ENCODE data around the gene CDH13. TPM values are rescaled to one million over a fixed set of nuclear protein-coding genes. Genes with fewer than 3 reads are reported as not detected.

CDH13 gene
- total RNA-seq, 3 donors from 2014 or later: 4.9 to 11.2 (median 9.8) TPM

DNA sequence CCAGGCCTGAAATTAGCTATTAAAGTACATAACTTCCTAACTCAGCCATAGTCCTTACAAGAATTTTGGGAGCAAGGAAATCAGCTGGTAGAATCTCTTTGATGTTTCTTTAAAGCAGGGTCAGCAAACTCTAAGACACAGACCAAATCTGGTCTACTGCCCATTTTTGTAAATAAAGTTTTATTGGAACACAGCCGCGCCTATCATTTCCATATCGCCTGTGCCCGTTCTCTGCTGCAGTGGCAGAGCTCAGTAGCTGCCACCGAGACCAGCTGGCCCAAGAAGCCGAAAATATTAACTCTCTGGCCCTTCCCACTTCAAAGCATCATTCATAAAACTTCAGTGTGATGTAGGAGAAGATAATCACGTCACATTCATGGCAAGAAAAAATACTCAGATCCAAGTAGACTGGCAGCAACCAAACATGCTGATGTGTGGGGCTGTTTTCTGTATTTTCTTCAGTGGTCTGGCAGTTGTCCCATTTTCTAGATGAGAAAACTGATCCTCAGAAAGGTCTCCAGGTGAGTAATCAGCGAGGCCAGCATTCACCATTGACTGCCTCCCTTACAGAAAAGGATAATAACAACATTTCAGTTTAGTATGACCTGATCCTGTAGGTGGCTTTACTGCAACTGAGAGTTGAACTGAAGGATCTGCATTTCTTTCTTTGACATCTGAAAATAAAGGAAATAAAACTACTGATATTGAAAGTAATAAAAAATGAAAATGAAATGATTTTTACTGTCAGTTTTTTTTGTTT lies 1163.1 kb downstream of the CDH13 start:
- H3K9me3 ChIP-seq: no peaks in the 10 kb centered on the region
- TF ChIP-seq, protein P1, sequence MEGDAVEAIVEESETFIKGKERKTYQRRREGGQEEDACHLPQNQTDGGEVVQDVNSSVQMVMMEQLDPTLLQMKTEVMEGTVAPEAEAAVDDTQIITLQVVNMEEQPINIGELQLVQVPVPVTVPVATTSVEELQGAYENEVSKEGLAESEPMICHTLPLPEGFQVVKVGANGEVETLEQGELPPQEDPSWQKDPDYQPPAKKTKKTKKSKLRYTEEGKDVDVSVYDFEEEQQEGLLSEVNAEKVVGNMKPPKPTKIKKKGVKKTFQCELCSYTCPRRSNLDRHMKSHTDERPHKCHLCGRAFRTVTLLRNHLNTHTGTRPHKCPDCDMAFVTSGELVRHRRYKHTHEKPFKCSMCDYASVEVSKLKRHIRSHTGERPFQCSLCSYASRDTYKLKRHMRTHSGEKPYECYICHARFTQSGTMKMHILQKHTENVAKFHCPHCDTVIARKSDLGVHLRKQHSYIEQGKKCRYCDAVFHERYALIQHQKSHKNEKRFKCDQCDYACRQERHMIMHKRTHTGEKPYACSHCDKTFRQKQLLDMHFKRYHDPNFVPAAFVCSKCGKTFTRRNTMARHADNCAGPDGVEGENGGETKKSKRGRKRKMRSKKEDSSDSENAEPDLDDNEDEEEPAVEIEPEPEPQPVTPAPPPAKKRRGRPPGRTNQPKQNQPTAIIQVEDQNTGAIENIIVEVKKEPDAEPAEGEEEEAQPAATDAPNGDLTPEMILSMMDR (IDR thresholded peaks at IDR 0.05): no peak
- no peak for DNase-seq
- ATAC-seq: no peak
- no peaks in the 10 kb centered on the region for H3K4me1 ChIP-seq (ENCODE audit: low read depth)
- H3K4me3 ChIP-seq: no peak overlapping the region
- H3K36me3 ChIP-seq (ENCODE audit: low read depth): no peaks in the 10 kb centered on the region
- intact Hi-C loops (cut with DNase I, micrococcal nuclease): no loop called here

- H3K36me3 ChIP-seq (ENCODE audit: low read depth): no peaks in the 10 kb centered on the region
- no peak overlapping the region for H3K4me3 ChIP-seq
- intact Hi-C loops (cut with DNase I, micrococcal nuclease): no loop called here
- no peaks in the 10 kb centered on the region for H3K4me1 ChIP-seq (ENCODE audit: low read depth)
- DNase-seq (no peak), ATAC-seq (no peak)
- TF ChIP-seq, protein P1 (IDR thresholded peaks at IDR 0.05): no peak
- H3K9me3 ChIP-seq: no peaks in the 10 kb centered on the region
These were observed 1165.1 kb downstream of the CDH13 start for GRCh38 chr16:83791916-83792315.

DNA sequence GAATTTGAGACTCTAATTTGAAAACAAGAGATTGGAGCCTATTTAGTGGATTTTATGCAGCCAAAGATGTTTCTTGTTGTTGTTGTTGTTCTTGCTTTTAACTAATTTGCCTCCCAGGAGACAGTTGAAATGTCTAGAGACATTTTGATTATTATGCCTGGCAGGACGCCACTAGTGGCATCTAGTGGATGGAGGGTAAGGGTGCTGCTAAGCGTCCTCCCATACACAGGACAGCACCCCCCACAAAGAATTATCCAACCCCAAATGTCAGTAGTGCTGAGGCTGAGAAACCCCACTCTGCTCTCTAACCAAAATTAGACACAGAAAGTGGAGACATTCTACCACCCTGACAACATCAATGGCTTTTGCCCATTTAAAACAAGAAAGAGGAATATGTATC lies 1165.6 kb downstream of the CDH13 start:
- intact Hi-C loops (cut with DNase I, micrococcal nuclease): no loop called here

DNA sequence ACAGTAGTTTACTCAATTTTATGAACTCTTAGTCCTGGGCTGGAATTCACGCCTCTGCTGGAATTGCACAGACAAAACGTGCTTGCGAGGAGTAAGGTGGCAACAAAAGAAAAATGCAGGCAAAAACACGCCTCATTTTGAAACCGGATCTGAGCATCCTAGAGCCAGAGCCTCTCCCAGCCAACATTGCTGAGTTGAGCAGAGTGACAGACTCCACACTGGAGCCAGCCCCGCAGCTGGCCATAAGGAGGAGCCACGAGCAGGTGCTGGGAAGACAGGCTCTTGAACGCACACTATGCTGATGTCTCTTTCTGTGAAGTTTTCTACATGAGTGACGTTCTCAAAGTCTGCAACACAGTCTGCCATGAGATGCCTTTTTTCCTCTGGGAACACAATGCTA lies 1166.4 kb downstream of the CDH13 start:
- ATAC-seq: no peak

More for the DNA sequence above, 1165.6 kb downstream of the CDH13 start:
- no peak for ATAC-seq
- Histone ChIP-seq H3K9me3 (no peaks in the 10 kb centered on the region), H3K4me3 (no peak overlapping the region), H3K4me1 (ENCODE audit: low read depth) (no peaks in the 10 kb centered on the region), H3K36me3 (ENCODE audit: low read depth) (no peaks in the 10 kb centered on the region)
- TF ChIP-seq, protein P1 (IDR thresholded peaks at IDR 0.05): no peak
- no peak for DNase-seq

DNA sequence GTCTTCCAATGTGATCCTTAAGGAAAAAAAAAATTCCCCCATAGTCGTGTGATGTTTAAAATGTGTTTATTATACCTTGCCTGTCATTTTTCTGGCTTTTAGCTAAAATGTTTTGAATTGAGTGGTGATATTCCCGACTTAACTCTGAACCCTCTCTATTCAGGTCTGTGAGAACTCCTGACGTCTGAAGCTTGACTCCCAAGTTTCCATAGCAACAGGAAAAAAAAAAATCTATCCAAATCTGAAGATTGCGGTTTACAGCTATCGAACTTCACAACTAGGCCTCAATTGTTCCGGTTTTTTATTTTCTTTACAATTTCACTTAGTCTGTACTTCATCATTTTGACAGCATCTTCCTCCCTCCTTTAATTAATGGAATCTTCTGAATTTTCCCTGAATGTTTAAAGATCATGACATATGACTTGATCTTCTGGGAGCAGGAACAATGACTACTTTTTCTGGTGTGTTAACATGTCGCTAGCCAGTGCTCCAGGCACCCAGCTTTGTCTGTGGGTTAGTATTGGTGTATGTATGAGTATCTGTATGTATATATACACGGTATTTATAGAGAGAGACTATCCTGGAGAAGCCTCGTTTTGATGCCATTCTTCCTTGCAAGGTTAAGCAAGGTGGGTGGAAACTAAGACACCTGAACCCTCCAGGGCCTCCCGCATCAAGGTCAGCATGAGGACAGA lies 1168.2 kb downstream of the CDH13 start:
- intact Hi-C loops (cut with DNase I, micrococcal nuclease): no loop called here
- no peaks in the 10 kb centered on the region for H3K9me3 ChIP-seq
- ATAC-seq: no peak
- no peaks in the 10 kb centered on the region for H3K4me1 ChIP-seq (ENCODE audit: low read depth)
- no peaks in the 10 kb centered on the region for H3K36me3 ChIP-seq (ENCODE audit: low read depth)
- TF ChIP-seq, protein P1 (IDR thresholded peaks at IDR 0.05): no peak
- no peak for DNase-seq
- no peak overlapping the region for H3K4me3 ChIP-seq

More for the DNA sequence above, 1166.4 kb downstream of the CDH13 start:
- intact Hi-C loops (cut with DNase I, micrococcal nuclease): no loop called here
- Histone ChIP-seq H3K36me3 (ENCODE audit: low read depth) (no peaks in the 10 kb centered on the region), H3K4me3 (no peak overlapping the region), H3K9me3 (no peaks in the 10 kb centered on the region), H3K4me1 (ENCODE audit: low read depth) (no peaks in the 10 kb centered on the region)
- DNase-seq: no peak
- TF ChIP-seq, protein P1 (IDR thresholded peaks at IDR 0.05): no peak

All from mucosa of descending colon (tissue), 3 donors.